CD14-positive monocyte (primary cell): ENCODE results near the gene TFPI. TPM values are rescaled to one million over a fixed set of nuclear protein-coding genes. Genes with fewer than 3 reads are reported as not detected.
A peak's percentile ranks its signal among the peaks of the same experiment; 100 is the strongest.

ENCODE experiments used
- DNase-seq, 3 donors: peaks; one replicate each; pipeline ENCODE4 v3.0.0-alpha.2; 2011 to 2022
- H2AFZ ChIP-seq: 2 replicates; pipeline ENCODE4 v1.6.0; 2012; ENCODE audit warnings: mild to moderate bottlenecking, low read depth, low read length, inconsistent platforms; ENCODE audit not compliant: insufficient read depth, poor library complexity, severe bottlenecking
- H3K27ac ChIP-seq, 2 donors: 1 replicate in 1 of 2; 2 replicates in 1 of 2; pipeline ENCODE4 v1.5.1; 2012 to 2013; ENCODE audit warnings: low read length in 2 of 2, control low read depth in 1 of 2, inconsistent platforms in 1 of 2, low read depth in 1 of 2, mild to moderate bottlenecking in 1 of 2
- H3K27me3 ChIP-seq, 2 donors: one replicate each; pipeline versions ENCODE4 v1.6.0 to v1.6.1; 2011 to 2013; ENCODE audit warnings: low read length in 2 of 2; ENCODE audit not compliant: control insufficient read depth in 2 of 2, insufficient read depth in 2 of 2
- H3K36me3 ChIP-seq, 2 donors: replicated peaks in 1 of 2; 1 replicate in 1 of 2; 2 replicates in 1 of 2; pipeline versions ENCODE4 v1.5.1 to v1.6.1; 2012 to 2013; ENCODE audit warnings: low read length in 2 of 2, control low read depth in 1 of 2, inconsistent platforms in 1 of 2, mild to moderate bottlenecking in 1 of 2; ENCODE audit not compliant: insufficient read depth in 2 of 2, control insufficient read depth in 1 of 2
- H3K4me1 ChIP-seq, 2 donors: 1 replicate in 1 of 2; 2 replicates in 1 of 2; pipeline versions ENCODE4 v1.5.1 to v1.6.1; 2012 to 2013; ENCODE audit warnings: low read length in 2 of 2, control low read depth in 1 of 2, inconsistent platforms in 1 of 2, mild to moderate bottlenecking in 1 of 2, moderate library complexity in 1 of 2; ENCODE audit not compliant: insufficient read depth in 2 of 2, control insufficient read depth in 1 of 2
- H3K4me2 ChIP-seq: replicated peaks from 2 replicates; pipeline ENCODE3; 2012; ENCODE audit warnings: low read length, moderate library complexity, mild to moderate bottlenecking; ENCODE audit not compliant: poor library complexity, severe bottlenecking; ENCODE audit errors: extremely low read depth
- H3K4me3 ChIP-seq, 3 experiments: fragments of 200-600 bp in 1 of 3; sonication (generic) in 1 of 3; replicated peaks in 1 of 3; 1 replicate in 2 of 3; 2 replicates in 1 of 3; pipeline ENCODE4 v1.5.1; 2011 to 2013; ENCODE audit warnings: low read length in 3 of 3, mild to moderate bottlenecking in 3 of 3, control low read depth in 2 of 3, low read depth in 2 of 3, inconsistent platforms in 1 of 3, moderate library complexity in 1 of 3
- H3K79me2 ChIP-seq: 2 replicates; pipeline ENCODE4 v1.6.0; 2012; ENCODE audit warnings: mild to moderate bottlenecking, control low read depth, inconsistent platforms, low read length, moderate library complexity; ENCODE audit not compliant: insufficient read depth
- H3K9ac ChIP-seq: 2 replicates; pipeline ENCODE4 v1.6.0; 2017; ENCODE audit warnings: low read length, mild to moderate bottlenecking; ENCODE audit not compliant: insufficient read depth, poor library complexity, severe bottlenecking
- H3K9me3 ChIP-seq, 2 donors: replicated peaks in 1 of 2; 1 replicate in 1 of 2; 2 replicates in 1 of 2; pipeline versions ENCODE4 v1.5.1 to v1.6.1; 2012 to 2013; ENCODE audit warnings: low read length in 2 of 2, control low read depth in 1 of 2; ENCODE audit not compliant: control insufficient read depth in 1 of 2, insufficient read depth in 1 of 2
- H4K20me1 ChIP-seq: 2 replicates; pipeline ENCODE4 v1.6.0; 2012; ENCODE audit warnings: mild to moderate bottlenecking, low read length, control low read depth, moderate library complexity; ENCODE audit not compliant: insufficient read depth
- H3K27ac Mint-ChIP-seq, 7 donors: one replicate each; pipeline ENCODE4 v1.8.0; 2020; ENCODE audit warnings: mild to moderate bottlenecking in 7 of 7, mixed read lengths in 7 of 7, moderate library complexity in 6 of 7, inconsistent platforms in 2 of 7
- H3K27me3 Mint-ChIP-seq, 3 donors: one replicate each; pipeline ENCODE4 v1.8.0; 2021 to 2022; ENCODE audit warnings: low read depth in 3 of 3, mild to moderate bottlenecking in 3 of 3, mixed read lengths in 3 of 3, moderate library complexity in 3 of 3, inconsistent platforms in 1 of 3
- H3K36me3 Mint-ChIP-seq, 2 donors: one replicate each; pipeline ENCODE4 v1.8.0; 2020; ENCODE audit warnings: mixed read lengths in 2 of 2, inconsistent platforms in 1 of 2, mild to moderate bottlenecking in 1 of 2
- H3K4me1 Mint-ChIP-seq: one replicate; pipeline ENCODE4 v1.8.0; 2020; ENCODE audit warnings: mild to moderate bottlenecking, mixed read lengths
- H3K4me3 Mint-ChIP-seq, 2 donors: one replicate each; pipeline ENCODE4 v1.8.0; 2020; ENCODE audit warnings: mild to moderate bottlenecking in 2 of 2, mixed read lengths in 2 of 2, moderate library complexity in 1 of 2
- H3K9me3 Mint-ChIP-seq, 7 donors: one replicate each; pipeline ENCODE4 v1.8.0; 2020 to 2022; ENCODE audit warnings: mixed read lengths in 7 of 7, mild to moderate bottlenecking in 6 of 7, moderate library complexity in 6 of 7, inconsistent platforms in 2 of 7
- WGBS: methylation state at CpG from one replicate; pipeline ENCODE4 v1.1.5; 2013; ENCODE audit warnings: missing lambda C conversion rate; ENCODE audit not compliant: insufficient coverage; 5-methylcytosine and 5-hydroxymethylcytosine counted together
- intact Hi-C, 2 donors: fragments of 100-400 bp; cut with micrococcal nuclease; formaldehyde crosslinking; loops; one replicate each; pipeline versions ENCODE4 v1.15.0 to v1.15.1; 2023
- polyA plus RNA-seq, 3 donors: library from polyadenylated mRNA; depleted of rRNA in 1 of 3; unstranded in 2 of 3; stranded (reverse) in 1 of 3; fragments of 300-500 nt in 2 of 3; fragments of >200 nt in 1 of 3; fragmentation: Illumina TruSeq in 2 of 3; gene quantifications; 1 replicate in 2 of 3; 2 replicates in 1 of 3; pipeline ENCODE4 v1.2.3, GENCODE V29; 2012 to 2021
- TF ChIP-seq, protein P1 (sequence below): fragments of 200-600 bp; IDR thresholded peaks from one replicate; pipeline ENCODE4 v1.8.0; 2022; ENCODE audit warnings: antibody characterized with exemption, mild to moderate bottlenecking

TFPI gene
- polyA plus RNA-seq, 3 donors, result 0.46 TPM; not detected in 2

DNA sequence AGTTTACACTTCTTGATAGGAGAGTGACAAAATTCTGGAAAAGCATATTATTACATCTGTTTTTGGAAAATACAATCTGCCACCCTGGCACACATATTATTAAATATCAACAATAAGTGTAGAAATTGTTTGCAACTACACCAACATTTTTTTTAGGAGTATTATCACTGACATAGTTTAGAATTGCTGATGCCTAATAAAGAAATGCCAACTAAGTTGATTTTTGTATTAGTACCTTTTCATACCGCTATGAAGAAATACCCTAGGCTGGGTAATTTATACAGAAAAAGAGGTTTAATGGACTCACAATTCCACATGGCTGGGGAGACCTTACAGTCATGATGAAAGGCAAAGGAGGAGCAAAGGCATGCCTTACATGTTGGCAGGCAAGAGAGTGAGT lies 35.9 kb upstream of the TFPI start:
- Histone ChIP-seq H3K9me3 (peaks cover 1 to 5% of the 10 kb centered on the region in 2 donors), H3K79me2 (no peaks in the 10 kb centered on the region), H3K4me2 (no peak overlapping the region), H3K27ac (no peak overlapping the region), H3K4me3 (no peak overlapping the region), H4K20me1 (no peaks in the 10 kb centered on the region), H2AFZ (no peak overlapping the region), H3K27me3 (no peaks in the 10 kb centered on the region), H3K9ac (no peak overlapping the region), H3K36me3 (no peaks in the 10 kb centered on the region), H3K4me1 (peaks cover 5 to 11% of the 10 kb centered on the region in 2 donors)
- TF ChIP-seq, protein P1, sequence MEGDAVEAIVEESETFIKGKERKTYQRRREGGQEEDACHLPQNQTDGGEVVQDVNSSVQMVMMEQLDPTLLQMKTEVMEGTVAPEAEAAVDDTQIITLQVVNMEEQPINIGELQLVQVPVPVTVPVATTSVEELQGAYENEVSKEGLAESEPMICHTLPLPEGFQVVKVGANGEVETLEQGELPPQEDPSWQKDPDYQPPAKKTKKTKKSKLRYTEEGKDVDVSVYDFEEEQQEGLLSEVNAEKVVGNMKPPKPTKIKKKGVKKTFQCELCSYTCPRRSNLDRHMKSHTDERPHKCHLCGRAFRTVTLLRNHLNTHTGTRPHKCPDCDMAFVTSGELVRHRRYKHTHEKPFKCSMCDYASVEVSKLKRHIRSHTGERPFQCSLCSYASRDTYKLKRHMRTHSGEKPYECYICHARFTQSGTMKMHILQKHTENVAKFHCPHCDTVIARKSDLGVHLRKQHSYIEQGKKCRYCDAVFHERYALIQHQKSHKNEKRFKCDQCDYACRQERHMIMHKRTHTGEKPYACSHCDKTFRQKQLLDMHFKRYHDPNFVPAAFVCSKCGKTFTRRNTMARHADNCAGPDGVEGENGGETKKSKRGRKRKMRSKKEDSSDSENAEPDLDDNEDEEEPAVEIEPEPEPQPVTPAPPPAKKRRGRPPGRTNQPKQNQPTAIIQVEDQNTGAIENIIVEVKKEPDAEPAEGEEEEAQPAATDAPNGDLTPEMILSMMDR, result no peak
- no peak for DNase-seq
- Mint-ChIP-seq H3K36me3 (no peaks in the 10 kb centered on the region), H3K27me3 (no peaks in the 10 kb centered on the region), H3K4me3 (no peak overlapping the region), H3K27ac (no peak overlapping the region), H3K4me1 (peaks cover 9% of the 10 kb centered on the region), H3K9me3 (peaks cover 2 to 22% (median 12%) of the 10 kb centered on the region in 7 donors)
- intact Hi-C loops, result no loop called here
- WGBS, result no CpG with 5 or more reads among the region's 1 CpG

DNA sequence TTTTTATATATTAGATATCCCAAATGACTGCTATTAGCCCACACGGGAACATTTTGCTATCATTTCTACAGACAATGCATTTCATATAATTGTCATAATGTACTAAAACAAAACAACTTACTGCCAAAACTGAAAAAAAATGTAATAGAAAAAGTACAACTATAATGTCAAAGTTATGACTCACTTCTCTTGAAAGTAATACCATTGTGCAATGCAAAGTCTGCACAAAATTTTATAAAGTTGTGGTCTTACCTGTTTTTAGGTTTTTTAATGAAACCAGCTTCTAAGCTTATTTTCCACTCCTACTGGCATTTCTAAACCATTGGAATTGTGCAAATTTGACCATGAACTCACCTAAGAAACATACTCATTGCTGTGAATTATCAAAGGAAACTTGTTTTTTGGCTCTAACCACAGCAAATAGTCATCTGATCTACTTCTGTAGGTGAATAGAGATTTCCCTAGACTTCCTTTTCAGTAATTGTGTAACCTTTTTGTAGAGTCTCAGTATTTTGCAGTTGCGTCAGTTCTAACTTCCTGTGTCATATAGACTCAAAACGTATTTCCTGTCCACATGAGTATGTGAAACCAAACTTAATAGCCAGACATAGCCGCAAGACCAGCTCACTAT lies 31.9 kb upstream of the TFPI start:
- Histone ChIP-seq H2AFZ (no peak overlapping the region), H3K27ac (peak overlapping the region in 1 of 2 donors; percentile 43), H3K4me1 (peaks cover 8 to 17% of the 10 kb centered on the region in 2 donors), H4K20me1 (no peaks in the 10 kb centered on the region), H3K9me3 (peaks cover 5% of the 10 kb centered on the region in 2 donors), H3K4me3 (peak overlapping the region in 1 of 3 experiments; percentile 41), H3K27me3 (no peaks in the 10 kb centered on the region), H3K36me3 (no peaks in the 10 kb centered on the region), H3K4me2 (peak overlapping the region; percentile 1), H3K9ac (no peak overlapping the region), H3K79me2 (no peaks in the 10 kb centered on the region)
- intact Hi-C loops, result loop anchor here in 1 of 2 donors (10.0 kb wide), 1 partner anchor 731 kb away; no protein-coding TSS in a partner anchor
- Mint-ChIP-seq H3K4me3 (peak overlapping the region in 1 of 2 donors; percentile 5), H3K27me3 (no peaks in the 10 kb centered on the region), H3K9me3 (peaks cover 2 to 28% (median 17%) of the 10 kb centered on the region in 7 donors), H3K36me3 (no peaks in the 10 kb centered on the region), H3K27ac (peak overlapping the region; percentile 26 to 87 (median 82)), H3K4me1 (peaks cover 13% of the 10 kb centered on the region)
- DNase-seq, result peak; percentile 51 to 87 (median 80)
- TF ChIP-seq, protein P1, result no peak
- WGBS, result 6% methylated on average over 3 of the region's 4 CpGs
